ENCODE data around the gene ELAPOR1.

ELAPOR1 gene

DNA sequence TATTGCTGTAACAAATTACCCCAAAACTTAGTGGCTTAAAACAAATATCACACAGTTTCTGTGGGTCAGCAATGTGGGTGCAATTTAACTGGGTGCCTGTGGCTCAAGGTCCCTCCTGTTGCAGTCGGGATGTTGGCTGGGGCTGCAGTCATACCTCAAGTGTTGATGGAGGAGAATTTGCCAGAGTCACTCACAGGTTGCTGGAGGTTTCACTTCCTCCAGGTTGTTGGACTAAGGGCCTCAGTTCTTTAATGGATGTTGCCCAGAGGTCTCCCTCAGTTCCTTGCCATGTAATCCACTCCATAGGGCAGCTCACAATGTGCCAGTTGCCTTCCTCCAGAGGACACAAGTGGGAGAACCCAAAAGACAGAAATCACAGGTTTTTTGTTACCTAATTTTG, 35.6 kb upstream of the ELAPOR1 start:
- H3K9me3 Mint-ChIP-seq, result no peaks in the 10 kb centered on the region
- no peaks in the 10 kb centered on the region for H3K27me3 Mint-ChIP-seq (ENCODE audit: low read depth)
- TF ChIP-seq, protein P1, sequence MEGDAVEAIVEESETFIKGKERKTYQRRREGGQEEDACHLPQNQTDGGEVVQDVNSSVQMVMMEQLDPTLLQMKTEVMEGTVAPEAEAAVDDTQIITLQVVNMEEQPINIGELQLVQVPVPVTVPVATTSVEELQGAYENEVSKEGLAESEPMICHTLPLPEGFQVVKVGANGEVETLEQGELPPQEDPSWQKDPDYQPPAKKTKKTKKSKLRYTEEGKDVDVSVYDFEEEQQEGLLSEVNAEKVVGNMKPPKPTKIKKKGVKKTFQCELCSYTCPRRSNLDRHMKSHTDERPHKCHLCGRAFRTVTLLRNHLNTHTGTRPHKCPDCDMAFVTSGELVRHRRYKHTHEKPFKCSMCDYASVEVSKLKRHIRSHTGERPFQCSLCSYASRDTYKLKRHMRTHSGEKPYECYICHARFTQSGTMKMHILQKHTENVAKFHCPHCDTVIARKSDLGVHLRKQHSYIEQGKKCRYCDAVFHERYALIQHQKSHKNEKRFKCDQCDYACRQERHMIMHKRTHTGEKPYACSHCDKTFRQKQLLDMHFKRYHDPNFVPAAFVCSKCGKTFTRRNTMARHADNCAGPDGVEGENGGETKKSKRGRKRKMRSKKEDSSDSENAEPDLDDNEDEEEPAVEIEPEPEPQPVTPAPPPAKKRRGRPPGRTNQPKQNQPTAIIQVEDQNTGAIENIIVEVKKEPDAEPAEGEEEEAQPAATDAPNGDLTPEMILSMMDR (IDR thresholded peaks at IDR 0.05; ENCODE audit: unreplicated experiment in 3 of 3), result no peak
- peak overlapping the region in 2 of 3 experiments; percentile 89 to 93 for H3K27ac Mint-ChIP-seq
- peak overlapping the region in 1 of 3 experiments; percentile 68 for H3K4me3 Mint-ChIP-seq
- H3K4me1 Mint-ChIP-seq, result peaks cover 14% of the 10 kb centered on the region
- peaks cover 20% of the 10 kb centered on the region for H3K36me3 Mint-ChIP-seq (ENCODE audit: low read depth)

DNA sequence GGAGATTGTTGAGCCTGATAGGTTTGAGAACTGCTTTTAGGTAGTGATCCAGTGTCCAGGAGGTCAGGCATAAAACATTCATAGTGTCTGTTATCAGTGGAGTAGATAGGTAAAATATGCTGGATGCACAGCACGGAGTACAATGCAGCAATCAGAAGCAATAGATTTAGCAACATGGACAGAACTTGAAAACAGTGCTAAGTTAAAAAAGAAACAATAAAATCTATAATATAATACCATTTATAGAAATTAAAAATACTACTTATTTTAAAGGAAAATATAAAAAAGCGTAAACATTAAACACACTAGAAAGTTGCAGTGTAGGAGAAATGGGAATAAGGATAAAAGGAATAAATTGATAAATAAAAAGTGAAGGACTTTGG, 34.7 kb upstream of the ELAPOR1 start:
- no peak overlapping the region for H3K27ac Mint-ChIP-seq
- H3K4me3 Mint-ChIP-seq, result no peak overlapping the region
- TF ChIP-seq, protein P1 (IDR thresholded peaks at IDR 0.05; ENCODE audit: unreplicated experiment in 3 of 3), result no peak
- H3K9me3 Mint-ChIP-seq, result no peaks in the 10 kb centered on the region
- no peaks in the 10 kb centered on the region for H3K27me3 Mint-ChIP-seq (ENCODE audit: low read depth)
- H3K36me3 Mint-ChIP-seq (ENCODE audit: low read depth), result peaks cover 15% of the 10 kb centered on the region
- H3K4me1 Mint-ChIP-seq, result peaks cover 14% of the 10 kb centered on the region

DNA sequence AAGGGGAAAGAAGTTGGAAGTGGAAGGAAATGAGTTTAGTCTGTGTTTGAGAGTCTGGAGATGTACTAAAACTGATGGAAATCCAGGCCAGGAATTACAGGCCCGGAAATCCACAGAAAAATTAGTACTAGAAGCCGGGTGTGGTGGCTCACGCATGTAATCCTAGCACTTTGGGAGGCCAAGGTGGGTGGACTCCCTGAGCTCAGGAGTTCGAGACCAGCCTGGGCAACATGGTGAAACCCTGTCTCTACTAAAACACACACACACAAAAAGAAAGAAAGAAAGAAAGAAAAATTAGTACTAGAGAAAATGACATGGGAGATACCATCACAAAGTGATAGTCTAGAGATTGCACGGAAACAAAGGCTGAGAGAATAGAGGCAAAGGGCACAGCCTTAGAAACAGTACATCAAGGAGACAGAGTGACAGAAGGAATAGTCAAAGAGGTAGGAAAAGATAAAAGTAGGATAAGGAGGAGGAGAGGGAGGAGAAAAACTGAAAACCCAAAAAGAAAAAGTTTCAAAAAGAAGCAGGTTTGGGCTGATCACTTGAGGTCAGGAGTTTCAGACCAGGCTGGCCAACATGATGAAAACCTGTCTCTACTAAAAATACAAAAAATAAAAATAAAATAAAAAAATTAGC, 33.4 kb upstream of the ELAPOR1 start:
- Mint-ChIP-seq H3K36me3 (ENCODE audit: low read depth) (peaks cover 5% of the 10 kb centered on the region), H3K9me3 (no peaks in the 10 kb centered on the region), H3K27me3 (ENCODE audit: low read depth) (no peaks in the 10 kb centered on the region), H3K4me3 (no peak overlapping the region), H3K4me1 (peaks cover 6% of the 10 kb centered on the region), H3K27ac (no peak overlapping the region)
- TF ChIP-seq, protein P1 (IDR thresholded peaks at IDR 0.05; ENCODE audit: unreplicated experiment in 3 of 3), result no peak

DNA sequence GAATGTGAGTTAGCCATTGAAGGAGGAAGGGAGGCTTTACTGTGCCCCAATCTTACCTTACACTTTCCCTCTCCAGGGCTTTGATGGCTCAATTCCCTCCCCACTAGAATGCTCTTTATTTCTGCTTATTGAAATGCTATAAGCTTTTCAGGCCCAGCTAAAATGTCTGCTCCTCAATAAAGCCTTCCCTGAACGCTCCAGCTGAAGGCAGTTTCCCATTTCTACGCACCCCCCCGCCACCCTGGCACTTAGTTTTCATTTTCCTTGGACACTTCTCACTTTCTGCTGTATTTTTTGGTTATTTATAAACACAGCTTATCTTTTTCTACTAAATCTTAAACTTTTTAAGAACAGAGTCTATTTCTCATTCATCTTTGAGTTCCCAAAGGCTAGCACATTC, 30.4 kb upstream of the ELAPOR1 start:
- TF ChIP-seq, protein P1 (IDR thresholded peaks at IDR 0.05; ENCODE audit: unreplicated experiment in 3 of 3), result no peak
- H3K36me3 Mint-ChIP-seq (ENCODE audit: low read depth), result no peaks in the 10 kb centered on the region
- H3K27me3 Mint-ChIP-seq (ENCODE audit: low read depth), result no peaks in the 10 kb centered on the region
- H3K27ac Mint-ChIP-seq, result peak overlapping the region in 2 of 3 experiments; percentile 37 to 58
- no peaks in the 10 kb centered on the region for H3K9me3 Mint-ChIP-seq
- H3K4me3 Mint-ChIP-seq, result no peak overlapping the region
- H3K4me1 Mint-ChIP-seq, result no peaks in the 10 kb centered on the region

GRCh38 chr1:109083923-109084322, 30.0 kb upstream of the ELAPOR1 start:
- no peaks in the 10 kb centered on the region for H3K4me1 Mint-ChIP-seq
- no peak overlapping the region for H3K4me3 Mint-ChIP-seq
- no peaks in the 10 kb centered on the region for H3K36me3 Mint-ChIP-seq (ENCODE audit: low read depth)
- H3K27ac Mint-ChIP-seq, result peak overlapping the region in 2 of 3 experiments; percentile 37 to 58
- H3K9me3 Mint-ChIP-seq, result no peaks in the 10 kb centered on the region
- TF ChIP-seq, protein P1 (IDR thresholded peaks at IDR 0.05; ENCODE audit: unreplicated experiment in 3 of 3), result no peak
- no peaks in the 10 kb centered on the region for H3K27me3 Mint-ChIP-seq (ENCODE audit: low read depth)

Measured in nephron (organoid).